ENCODE data around the gene CLSTN1.

Gene CLSTN1

GRCh38 chr1:9801909-9802308 lies 21.9 kb downstream of the CLSTN1 start:
- POLR2A ChIA-PET = no interaction called here
- CTCF ChIA-PET = interaction anchor here (1.7 kb wide), 1 partner anchor 77 kb away, joined by 3 read pairs; no protein-coding TSS in a partner anchor
- no peak for TF ChIP-seq CTCF (IDR thresholded peaks at IDR 0.05; ENCODE audit: insufficient read depth, low read length, missing control alignments)

DNA sequence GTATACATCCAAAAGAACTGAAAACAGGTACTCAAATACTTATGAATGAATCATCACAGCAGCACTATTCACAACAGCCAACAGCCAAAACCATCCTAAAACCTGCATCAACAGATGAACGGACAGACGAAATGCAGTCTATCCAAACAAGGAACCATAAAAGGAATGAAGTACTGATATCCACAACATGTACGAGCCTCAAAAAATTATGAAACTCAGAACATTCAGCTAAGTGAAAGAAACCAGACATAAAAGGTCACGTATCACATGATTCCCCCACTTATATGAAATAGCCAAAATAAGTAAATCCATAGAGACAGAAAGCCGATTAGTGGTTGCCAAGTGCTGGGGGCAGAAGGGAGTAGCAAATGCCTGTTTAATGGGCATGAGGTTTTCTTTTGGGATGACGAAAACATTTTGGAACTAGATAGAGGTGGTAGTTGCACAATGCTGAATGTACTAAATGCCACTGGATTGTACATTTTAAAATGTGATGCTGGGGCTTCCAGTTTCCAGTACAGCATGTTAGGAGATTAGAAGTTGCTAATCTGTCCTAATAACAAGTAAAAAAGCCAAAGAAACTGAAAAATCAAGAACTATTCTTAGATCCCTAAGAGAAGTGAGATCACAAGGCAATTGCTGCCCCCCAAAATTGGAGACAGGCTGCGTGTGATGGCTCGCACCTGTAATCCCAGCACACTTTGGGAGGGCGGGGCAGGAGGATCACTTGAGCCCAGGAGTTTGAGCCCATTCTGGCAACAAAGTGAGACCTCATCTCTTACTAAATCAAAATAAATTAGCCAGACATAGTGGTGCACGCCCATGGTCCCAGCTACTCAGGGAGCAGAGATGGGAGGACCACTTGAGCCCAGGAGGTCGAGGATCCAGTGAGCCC lies 25.3 kb downstream of the CLSTN1 start:
- H3K4me3 ChIP-seq (ENCODE audit: low read depth, low read length) = no peak overlapping the region
- ChIA-PET POLR2A (no interaction called here), CTCF (interaction anchor here (2.8 kb wide), 1 partner anchor 14 kb away, joined by 8 read pairs; no protein-coding TSS in a partner anchor)
- TF ChIP-seq CTCF (IDR thresholded peaks at IDR 0.05; ENCODE audit: insufficient read depth, low read length, missing control alignments) = no peak
- DNase-seq (ENCODE audit: low read depth, low spot score) = peak; percentile 17

More at GRCh38 chr1:9801909-9802308, 21.9 kb downstream of the CLSTN1 start:
- no peak overlapping the region for H3K4me3 ChIP-seq (ENCODE audit: low read depth, low read length)
- no peak for DNase-seq (ENCODE audit: low read depth, low spot score)

GRCh38 chr1:9797049-9797448 lies 26.7 kb downstream of the CLSTN1 start:
- no peak for DNase-seq (ENCODE audit: low read depth, low spot score)
- ChIA-PET POLR2A (no interaction called here), CTCF (interaction anchor here (2.8 kb wide), 1 partner anchor 12 kb away, joined by 8 read pairs; no protein-coding TSS in a partner anchor)
- H3K4me3 ChIP-seq (ENCODE audit: low read depth, low read length) = no peak overlapping the region
- TF ChIP-seq CTCF (IDR thresholded peaks at IDR 0.05; ENCODE audit: insufficient read depth, low read length, missing control alignments) = no peak

DNA sequence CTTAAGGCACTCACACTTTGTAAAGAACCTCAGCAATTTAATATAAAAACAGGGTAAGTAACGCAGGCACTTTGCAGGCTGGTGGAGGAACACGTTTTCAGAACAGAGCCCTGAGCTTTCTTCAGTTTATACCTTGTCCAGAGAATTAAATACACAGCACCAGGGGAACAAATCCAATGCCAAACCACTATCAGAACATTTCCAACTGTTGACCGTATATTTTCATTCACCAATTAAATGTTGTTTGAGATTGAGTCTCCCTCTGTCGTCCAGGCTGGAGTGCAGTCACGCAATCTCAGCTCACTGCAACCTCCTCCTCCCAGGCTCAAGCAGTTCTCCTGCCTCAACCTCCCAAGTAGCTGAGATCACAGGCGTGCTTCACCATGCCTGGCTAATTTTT lies 29.7 kb downstream of the CLSTN1 start:
- no peak for DNase-seq (ENCODE audit: low read depth, low spot score)
- ChIA-PET POLR2A (interaction anchor here (0.6 kb wide), 1 partner anchor 943 kb away, joined by 3 read pairs; no protein-coding TSS in a partner anchor), CTCF (interaction anchor here (1.9 to 4.6 kb wide), 2 partner anchors 11 to 73 kb away, joined by 4 to 31 read pairs; no protein-coding TSS in a partner anchor)
- no peak for TF ChIP-seq CTCF (IDR thresholded peaks at IDR 0.05; ENCODE audit: insufficient read depth, low read length, missing control alignments)
- no peak overlapping the region for H3K4me3 ChIP-seq (ENCODE audit: low read depth, low read length)

GRCh38 chr1:9793291-9793690 lies 30.5 kb downstream of the CLSTN1 start:
- no peak for TF ChIP-seq CTCF (IDR thresholded peaks at IDR 0.05; ENCODE audit: insufficient read depth, low read length, missing control alignments)

More at GRCh38 chr1:9793291-9793690, 30.5 kb downstream of the CLSTN1 start:
- ChIA-PET CTCF (interaction anchor here (1.6 to 4.6 kb wide), 3 partner anchors 10 to 91 kb away, joined by 3 to 31 read pairs (median 4); no protein-coding TSS in a partner anchor), POLR2A (no interaction called here)
- DNase-seq (ENCODE audit: low read depth, low spot score) = no peak
- no peak overlapping the region for H3K4me3 ChIP-seq (ENCODE audit: low read depth, low read length)
